Fibroblast of lung (primary cell): ENCODE data around the gene YJEFN3. TPM values are rescaled to one million over a fixed set of nuclear protein-coding genes. Genes with fewer than 3 reads are reported as not detected.

Experiments used
- DNase-seq, 2 donors: peaks; one replicate each; pipeline versions ENCODE4 v3.0.0 to v3.0.0-alpha.2; 2010; ENCODE audit warnings: low read depth in 2 of 2
- H2AFZ ChIP-seq: 2 replicates; pipeline ENCODE4 v1.5.1; 2012; ENCODE audit warnings: low read length, control low read depth, inconsistent platforms
- H3K27ac ChIP-seq: 2 replicates; pipeline ENCODE4 v1.5.1; 2011; ENCODE audit warnings: low read length, control low read depth; ENCODE audit not compliant: insufficient read depth
- H3K27me3 ChIP-seq: 2 replicates; pipeline ENCODE4 v1.5.1; 2011; ENCODE audit warnings: mild to moderate bottlenecking, low read length; ENCODE audit not compliant: control insufficient read depth, insufficient read depth
- H3K36me3 ChIP-seq: 2 replicates; pipeline ENCODE4 v1.5.1; 2011; ENCODE audit warnings: low read length; ENCODE audit not compliant: control insufficient read depth, insufficient read depth
- H3K4me1 ChIP-seq: 2 replicates; pipeline ENCODE4 v1.5.1; 2011; ENCODE audit warnings: low read length; ENCODE audit not compliant: control insufficient read depth, insufficient read depth; ENCODE audit errors: extremely low read depth
- H3K4me2 ChIP-seq: 2 replicates; pipeline ENCODE4 v1.5.1; 2011; ENCODE audit warnings: low read length, control low read depth; ENCODE audit not compliant: insufficient read depth; ENCODE audit errors: extremely low read depth
- H3K4me3 ChIP-seq, 4 experiments: fragments of 200-600 bp in 1 of 4; sonication (generic) in 1 of 4; replicated peaks in 1 of 4; 2 replicates each; pipeline ENCODE4 v1.5.1; 2011 to 2016; ENCODE audit warnings: low read length in 4 of 4, low read depth in 3 of 4, mild to moderate bottlenecking in 3 of 4, control low read depth in 2 of 4, inconsistent platforms in 1 of 4, mixed read lengths in 1 of 4; ENCODE audit not compliant: insufficient read depth in 1 of 4; ENCODE audit errors: control extremely low read depth in 1 of 4
- H3K79me2 ChIP-seq: 2 replicates; pipeline ENCODE4 v1.5.1; 2012; ENCODE audit warnings: mild to moderate bottlenecking, low read length, inconsistent platforms; ENCODE audit not compliant: control insufficient read depth, insufficient read depth
- H3K9ac ChIP-seq: 2 replicates; pipeline ENCODE4 v1.5.1; 2011; ENCODE audit warnings: mild to moderate bottlenecking, low read length, control low read depth; ENCODE audit not compliant: insufficient read depth
- H3K9me3 ChIP-seq: 2 replicates; pipeline ENCODE4 v1.5.1; 2012; ENCODE audit warnings: low read depth, low read length; ENCODE audit not compliant: control insufficient read depth, insufficient read depth
- H4K20me1 ChIP-seq: 2 replicates; pipeline ENCODE4 v1.5.1; 2011; ENCODE audit warnings: low read length; ENCODE audit not compliant: control insufficient read depth, insufficient read depth; ENCODE audit errors: extremely low read depth
- CTCF ChIP-seq, 2 donors: IDR thresholded peaks in 1 of 2; conservative IDR thresholded peaks in 1 of 2; 1 replicate in 1 of 2; 2 replicates in 1 of 2; pipeline ENCODE4 v1.5.1; 2011 to 2012; ENCODE audit warnings: low read length in 2 of 2, control low read depth in 1 of 2, inconsistent platforms in 1 of 2, low read depth in 1 of 2, mild to moderate bottlenecking in 1 of 2
- EZH2 ChIP-seq: IDR thresholded peaks from 2 replicates; pipeline ENCODE4 v1.5.1; 2012; ENCODE audit warnings: low read length, control low read depth, mild to moderate bottlenecking; ENCODE audit errors: missing control alignments
- polyA plus RNA-seq, 2 donors: library from polyadenylated mRNA; depleted of rRNA in 1 of 2; stranded (reverse) in 1 of 2; unstranded in 1 of 2; fragments of >200 nt; gene quantifications; 2 replicates each; pipeline ENCODE4 v1.2.1, GENCODE V29; 2011 to 2012; ENCODE audit warnings: missing spikeins in 1 of 2
- total RNA-seq: library from RNA; depleted of rRNA; stranded (reverse); fragments of >200 nt; gene quantifications from 2 replicates; pipeline ENCODE4 v1.2.1, GENCODE V29; 2014

YJEFN3 gene
- total and polyA plus RNA-seq, 2 donors (not counting 1 experiment from before 2014, with no cell fraction given), result 0.50 to 0.62 TPM

GRCh38 chr19:19491321-19492025, 37.2 kb upstream of the YJEFN3 start:
- no peak overlapping the region for H3K27ac ChIP-seq

GRCh38 chr19:19492026-19492610, 36.6 kb upstream of the YJEFN3 start:
- Histone ChIP-seq H3K4me3 (no peak overlapping the region), H3K79me2 (peaks cover 33% of the 10 kb centered on the region)
- DNase-seq, result no peak

More at GRCh38 chr19:19491321-19492025, 37.2 kb upstream of the YJEFN3 start:
- Histone ChIP-seq H3K9ac (no peak overlapping the region), H2AFZ (no peak overlapping the region), H3K9me3 (no peaks in the 10 kb centered on the region), H3K79me2 (peaks cover 39% of the 10 kb centered on the region), H3K4me1 (peaks cover 25% of the 10 kb centered on the region), H3K4me3 (no peak overlapping the region), H3K27me3 (no peaks in the 10 kb centered on the region), H4K20me1 (no peaks in the 10 kb centered on the region), H3K4me2 (no peak overlapping the region), H3K36me3 (peaks cover 24% of the 10 kb centered on the region)
- TF ChIP-seq EZH2, result no peak
- no peak for TF ChIP-seq CTCF (conservative IDR thresholded peaks at IDR 0.05 in 1 of 2, IDR thresholded peaks at IDR 0.05 in 1 of 2; ENCODE audit: low read depth in 1 of 2, low read length in 2 of 2)
- DNase-seq, result no peak

More at GRCh38 chr19:19492026-19492610, 36.6 kb upstream of the YJEFN3 start:
- Histone ChIP-seq H3K27ac (no peak overlapping the region), H3K4me2 (no peak overlapping the region), H2AFZ (no peak overlapping the region), H3K4me1 (peaks cover 25% of the 10 kb centered on the region), H3K27me3 (no peaks in the 10 kb centered on the region), H3K9me3 (no peaks in the 10 kb centered on the region), H4K20me1 (no peaks in the 10 kb centered on the region), H3K36me3 (peaks cover 27% of the 10 kb centered on the region), H3K9ac (no peak overlapping the region)
- TF ChIP-seq EZH2, result no peak
- no peak for TF ChIP-seq CTCF (conservative IDR thresholded peaks at IDR 0.05 in 1 of 2, IDR thresholded peaks at IDR 0.05 in 1 of 2; ENCODE audit: low read depth in 1 of 2, low read length in 2 of 2)
